Gastrocnemius medialis (tissue), 4 donors: ENCODE measurements around the gene CYP27A1.

ENCODE experiments used
- POLR2A ChIP-seq, 2 donors: fragments of 450-650 bp; IDR thresholded peaks; one replicate each; pipeline ENCODE4 v1.6.1; 2017; ENCODE audit warnings: antibody characterized with exemption in 2 of 2, mild to moderate bottlenecking in 2 of 2, moderate library complexity in 2 of 2
- TF ChIP-seq, protein P1 (sequence below), 5 experiments: fragments of 450-650 bp in 3 of 5; fragments of 200-600 bp in 2 of 5; sonication (generic) in 2 of 5; IDR thresholded peaks in 4 of 5; conservative IDR thresholded peaks in 1 of 5; 1 replicate in 4 of 5; 2 replicates in 1 of 5; pipeline ENCODE4 v1.5.1; 2016 to 2019; ENCODE audit warnings: antibody characterized with exemption in 5 of 5, mild to moderate bottlenecking in 3 of 5, moderate library complexity in 3 of 5

DNA sequence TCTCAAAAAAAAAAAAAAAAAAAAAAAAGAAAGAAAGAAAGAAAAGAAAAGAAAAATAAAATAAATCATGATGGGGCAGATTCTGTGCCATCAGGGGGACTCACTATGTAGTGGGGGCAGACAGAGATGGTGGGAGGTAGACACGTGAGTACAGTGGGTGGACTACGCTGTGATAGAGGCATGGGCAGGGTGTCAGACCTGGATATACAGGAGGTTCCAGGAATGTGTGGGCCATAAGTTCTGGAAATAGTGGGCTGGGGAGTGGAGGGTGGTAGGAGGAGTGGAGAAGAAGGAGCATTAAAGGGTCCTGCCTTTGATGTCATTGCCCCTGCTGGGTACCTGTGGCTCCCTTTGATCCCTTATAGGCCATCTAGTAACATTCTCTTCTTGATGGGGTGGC is 68.8 kb downstream of the CYP27A1 start:
- TF ChIP-seq, protein P1, sequence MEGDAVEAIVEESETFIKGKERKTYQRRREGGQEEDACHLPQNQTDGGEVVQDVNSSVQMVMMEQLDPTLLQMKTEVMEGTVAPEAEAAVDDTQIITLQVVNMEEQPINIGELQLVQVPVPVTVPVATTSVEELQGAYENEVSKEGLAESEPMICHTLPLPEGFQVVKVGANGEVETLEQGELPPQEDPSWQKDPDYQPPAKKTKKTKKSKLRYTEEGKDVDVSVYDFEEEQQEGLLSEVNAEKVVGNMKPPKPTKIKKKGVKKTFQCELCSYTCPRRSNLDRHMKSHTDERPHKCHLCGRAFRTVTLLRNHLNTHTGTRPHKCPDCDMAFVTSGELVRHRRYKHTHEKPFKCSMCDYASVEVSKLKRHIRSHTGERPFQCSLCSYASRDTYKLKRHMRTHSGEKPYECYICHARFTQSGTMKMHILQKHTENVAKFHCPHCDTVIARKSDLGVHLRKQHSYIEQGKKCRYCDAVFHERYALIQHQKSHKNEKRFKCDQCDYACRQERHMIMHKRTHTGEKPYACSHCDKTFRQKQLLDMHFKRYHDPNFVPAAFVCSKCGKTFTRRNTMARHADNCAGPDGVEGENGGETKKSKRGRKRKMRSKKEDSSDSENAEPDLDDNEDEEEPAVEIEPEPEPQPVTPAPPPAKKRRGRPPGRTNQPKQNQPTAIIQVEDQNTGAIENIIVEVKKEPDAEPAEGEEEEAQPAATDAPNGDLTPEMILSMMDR (IDR thresholded peaks at IDR 0.05 in 4 of 5, conservative IDR thresholded peaks at IDR 0.05 in 1 of 5) = no peak
- no peak for TF ChIP-seq POLR2A (IDR thresholded peaks at IDR 0.05)
